RCC 7860 (cell line): ENCODE measurements around the gene IRF5.

Experiments used
- DNase-seq: peaks from one replicate; pipeline ENCODE4 v3.0.0-alpha.2; 2015; ENCODE audit warnings: low spot score
- FAIRE-seq: peaks from 2 replicates; lab custom pipeline; 2012; peaks lifted over from hg19 to GRCh38; lab: Jason Lieb, UNC

Gene IRF5

DNA sequence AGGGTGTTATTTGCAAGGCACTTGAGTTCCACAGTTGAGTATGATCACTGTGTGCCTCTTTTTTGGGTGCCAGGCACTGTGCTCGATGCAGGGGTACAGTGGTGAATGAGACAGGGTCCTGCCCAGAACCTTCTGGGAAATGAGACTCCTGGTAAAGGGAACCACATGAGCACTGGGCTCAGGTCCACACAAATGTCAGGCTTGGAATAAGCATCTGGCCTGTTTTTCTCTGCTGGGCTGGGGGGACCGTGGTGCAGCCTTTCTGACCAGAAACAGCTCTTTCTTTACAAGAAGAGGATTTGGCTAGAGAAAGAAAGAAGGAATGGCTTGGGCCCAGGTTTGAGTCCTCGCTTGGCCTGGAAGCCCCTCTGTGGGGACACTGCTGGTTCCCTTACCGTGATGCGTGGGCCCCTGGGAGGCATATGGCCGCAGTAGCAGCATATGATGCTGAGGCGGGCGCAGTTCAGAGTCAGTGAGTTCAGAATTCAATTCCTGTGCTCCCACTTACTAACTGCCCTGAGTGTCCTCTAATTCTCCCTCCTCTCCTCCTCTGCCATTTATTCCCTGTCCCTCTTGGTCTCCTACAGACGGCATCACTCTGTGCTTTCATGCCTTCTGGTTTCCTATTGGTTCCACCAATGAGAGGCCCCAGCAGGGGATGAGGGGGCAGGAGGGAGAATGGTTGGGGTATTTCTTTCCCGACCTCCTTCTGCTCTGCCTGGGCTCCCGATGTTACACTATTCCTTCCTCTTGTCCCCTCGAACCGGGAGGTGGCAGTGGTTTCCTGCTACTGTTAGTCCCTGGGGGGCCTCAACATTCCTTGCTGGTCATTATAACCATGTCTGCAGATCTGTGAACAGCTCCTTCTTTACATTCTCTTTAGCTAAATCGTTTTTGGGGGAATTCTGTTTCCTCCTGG lies 17.6 kb upstream of the IRF5 start:
- no peak for FAIRE-seq

DNA sequence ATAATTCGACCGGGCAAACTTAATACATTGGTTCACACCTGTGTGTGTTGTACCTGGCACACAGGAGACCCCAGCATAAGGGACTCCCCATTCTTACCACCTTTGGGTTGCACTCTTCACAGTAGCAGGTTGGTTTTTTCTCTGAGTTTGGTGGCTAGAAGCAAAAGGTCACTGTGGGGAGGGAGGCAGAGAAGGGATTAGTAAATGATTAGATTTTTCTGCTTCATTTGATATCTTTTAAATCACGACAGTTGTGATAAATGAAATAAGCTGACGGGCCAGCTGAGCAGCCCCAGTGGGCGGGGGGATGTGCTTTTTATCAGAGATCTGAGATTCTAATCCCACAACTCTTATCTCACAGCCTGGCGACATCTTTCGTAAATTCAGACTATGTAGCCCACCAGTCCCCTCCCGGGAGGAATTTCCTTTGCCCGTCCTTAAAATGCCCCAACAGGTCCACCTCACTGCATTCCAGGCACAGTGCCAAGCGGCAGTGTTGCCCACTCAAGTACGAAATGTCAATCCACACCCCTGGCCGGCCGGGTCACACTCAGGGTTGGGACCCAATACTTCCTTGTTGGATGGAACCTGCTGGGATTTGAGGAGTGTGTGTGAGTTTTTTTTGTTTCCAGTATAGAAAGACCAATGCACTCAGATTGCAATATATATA lies 16.7 kb upstream of the IRF5 start:
- no peak for DNase-seq
- peak; percentile 71 for FAIRE-seq

More for the DNA sequence above, 17.6 kb upstream of the IRF5 start:
- DNase-seq: no peak

DNA sequence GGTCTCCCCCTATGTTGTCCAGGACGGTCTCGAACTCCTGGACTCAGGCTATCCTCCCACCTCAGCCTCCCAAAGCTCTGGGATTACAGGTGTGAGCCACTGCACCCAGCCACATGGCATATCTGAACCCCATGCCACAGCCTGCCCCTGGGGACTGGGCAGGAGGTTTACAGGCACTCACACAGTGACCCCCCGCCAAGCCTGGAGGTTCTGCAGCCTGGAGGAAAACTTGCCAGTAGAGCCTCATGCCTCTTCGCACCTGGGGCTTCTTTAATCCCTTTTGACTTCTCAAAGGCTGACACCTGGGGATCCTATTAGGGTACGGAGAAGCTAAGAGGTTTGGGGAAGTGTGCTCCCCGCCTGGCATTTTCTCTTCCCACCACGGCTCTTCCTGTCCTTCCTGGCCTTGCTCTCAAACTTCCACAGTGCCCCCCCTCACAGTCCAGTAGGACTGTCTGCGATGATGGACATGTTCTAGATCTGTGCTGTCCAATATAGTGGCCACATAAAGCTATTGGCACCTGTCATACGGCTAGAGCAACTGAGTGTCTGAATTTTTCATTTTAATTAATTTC lies 15.8 kb upstream of the IRF5 start:
- FAIRE-seq (no peak), DNase-seq (no peak)

DNA sequence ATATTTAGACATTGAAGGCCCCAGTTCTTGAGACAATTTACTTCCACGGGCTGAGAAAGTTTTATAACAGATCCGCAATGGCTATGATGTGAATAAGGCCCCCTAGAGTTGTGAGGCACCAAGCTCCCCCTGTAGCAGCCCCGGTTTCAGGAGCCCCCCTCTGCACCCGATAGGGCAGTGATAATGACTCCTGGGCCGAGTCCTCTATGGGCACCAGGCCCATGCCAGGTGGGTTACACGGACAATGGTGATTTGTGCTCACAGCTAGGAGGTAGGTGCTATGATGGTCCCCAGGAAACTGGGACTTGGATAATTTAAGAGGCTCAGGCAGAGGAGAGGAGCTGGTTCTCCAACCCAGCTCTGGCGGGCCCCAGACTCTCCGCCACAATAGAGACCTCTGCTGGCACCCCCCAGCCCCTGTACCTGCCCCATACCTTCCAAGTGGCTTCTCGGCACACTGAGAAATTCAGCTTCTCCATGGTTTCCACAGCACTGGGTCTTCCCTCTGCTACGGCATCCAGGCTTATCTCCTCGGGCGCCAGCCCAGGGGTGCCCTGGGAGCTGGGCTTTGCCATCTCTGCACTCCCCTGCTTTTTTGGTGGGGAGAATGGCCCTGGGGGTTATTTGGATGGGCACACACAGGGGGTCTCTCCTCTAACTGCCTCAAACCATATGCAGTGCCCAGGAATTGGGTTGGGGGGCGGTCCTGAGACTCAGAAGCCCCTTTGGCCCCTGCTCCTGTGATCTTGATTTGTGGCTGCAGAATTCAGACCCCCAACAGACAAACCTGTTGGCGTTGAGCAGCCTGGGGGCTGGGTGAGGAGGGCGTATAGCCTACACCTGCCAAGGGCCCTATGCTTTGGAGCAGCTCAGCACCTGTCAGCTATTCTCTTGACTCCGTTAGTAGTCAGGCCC lies 15.0 kb upstream of the IRF5 start:
- DNase-seq: no peak
- no peak for FAIRE-seq

DNA sequence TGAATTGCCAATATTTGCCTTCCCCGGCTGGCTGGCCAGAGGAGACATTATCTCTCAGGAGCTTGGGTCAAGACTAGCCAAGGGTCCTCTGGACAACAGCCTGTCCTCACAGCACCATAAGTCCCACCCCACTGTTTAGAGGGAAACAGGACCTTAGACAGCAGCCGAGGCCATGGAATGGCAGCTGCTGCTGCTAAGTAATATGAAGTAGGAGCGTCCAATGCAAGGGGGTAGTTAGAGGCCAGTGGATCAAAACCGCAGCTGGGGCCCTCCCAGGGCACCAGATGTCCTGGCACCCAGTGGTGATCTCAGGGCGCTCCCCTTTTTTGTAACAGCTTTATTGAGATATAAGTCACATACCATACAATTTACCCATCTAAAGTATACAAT lies 14.3 kb upstream of the IRF5 start:
- FAIRE-seq (no peak), DNase-seq (no peak)

DNA sequence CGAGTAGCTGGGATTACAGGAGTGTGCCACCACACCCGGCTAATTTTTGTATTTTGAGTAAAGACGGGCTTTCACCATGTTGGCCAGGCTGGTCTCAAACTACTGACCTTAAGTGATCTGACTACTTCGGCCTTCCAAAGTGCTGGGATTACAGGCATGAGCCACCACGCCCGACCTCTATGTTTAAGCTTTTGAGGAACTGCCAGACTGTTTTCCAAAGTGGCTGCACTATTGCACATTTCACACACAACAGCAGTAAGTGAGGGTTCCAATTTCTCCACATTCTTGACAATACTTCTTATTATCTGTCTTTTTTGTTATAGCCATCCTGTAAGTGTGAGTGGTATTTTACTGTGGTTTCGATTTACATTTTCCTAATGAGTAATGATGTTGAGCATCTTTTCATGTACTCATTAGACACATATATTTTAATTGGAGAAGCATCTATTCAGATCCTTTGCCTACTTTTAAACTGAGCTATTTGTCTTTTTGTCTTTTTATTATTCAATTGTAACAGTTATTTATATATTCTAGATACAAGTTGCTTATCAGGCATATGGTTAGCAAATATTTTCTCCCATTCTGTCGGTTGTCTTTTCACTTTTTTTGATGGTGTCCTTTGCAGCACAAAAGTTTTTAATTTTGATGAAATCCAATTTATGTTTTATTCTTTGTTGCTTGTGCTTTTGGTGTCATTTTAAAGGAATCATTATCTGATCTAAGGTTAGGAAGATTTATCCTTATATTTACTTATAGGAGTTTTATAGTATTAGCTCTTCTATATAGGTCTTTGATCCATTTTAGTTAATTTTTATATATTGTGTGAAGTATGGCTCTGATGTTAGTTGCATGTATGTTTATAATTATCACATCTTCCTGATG lies 12.8 kb upstream of the IRF5 start:
- no peak for DNase-seq
- FAIRE-seq: no peak

DNA sequence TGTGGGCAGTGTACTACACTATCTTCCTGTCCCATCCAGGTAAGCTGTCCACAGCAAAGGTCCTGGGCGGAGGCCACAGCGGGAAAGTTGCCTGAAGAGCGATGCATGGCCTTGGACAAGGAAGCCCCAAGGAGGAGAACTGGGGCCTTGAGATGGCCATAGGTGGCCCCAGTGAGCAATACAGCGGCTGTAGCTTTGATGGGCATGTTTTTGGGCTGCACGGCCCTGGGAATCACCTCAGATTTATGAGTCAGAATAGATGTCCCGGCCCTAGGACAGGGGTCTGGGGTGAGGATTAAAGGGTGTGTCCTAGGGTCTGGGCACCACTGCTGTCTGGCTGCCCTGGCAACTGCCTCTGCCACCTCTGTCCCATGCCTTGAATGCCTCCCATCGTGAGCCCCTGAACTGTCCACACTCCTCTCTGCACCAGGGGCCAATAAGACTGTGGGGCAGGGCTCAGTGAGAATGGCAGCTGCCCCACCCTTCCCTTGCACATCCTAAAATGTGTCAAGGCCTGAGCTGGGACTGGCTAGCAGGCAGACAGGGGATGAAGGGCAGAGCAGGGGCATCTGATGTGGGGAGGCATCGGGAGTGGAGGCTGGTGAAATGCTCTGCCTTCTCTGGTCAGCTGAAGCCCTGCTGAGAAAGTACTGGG lies 9.4 kb upstream of the IRF5 start:
- FAIRE-seq (no peak), DNase-seq (no peak)

DNA sequence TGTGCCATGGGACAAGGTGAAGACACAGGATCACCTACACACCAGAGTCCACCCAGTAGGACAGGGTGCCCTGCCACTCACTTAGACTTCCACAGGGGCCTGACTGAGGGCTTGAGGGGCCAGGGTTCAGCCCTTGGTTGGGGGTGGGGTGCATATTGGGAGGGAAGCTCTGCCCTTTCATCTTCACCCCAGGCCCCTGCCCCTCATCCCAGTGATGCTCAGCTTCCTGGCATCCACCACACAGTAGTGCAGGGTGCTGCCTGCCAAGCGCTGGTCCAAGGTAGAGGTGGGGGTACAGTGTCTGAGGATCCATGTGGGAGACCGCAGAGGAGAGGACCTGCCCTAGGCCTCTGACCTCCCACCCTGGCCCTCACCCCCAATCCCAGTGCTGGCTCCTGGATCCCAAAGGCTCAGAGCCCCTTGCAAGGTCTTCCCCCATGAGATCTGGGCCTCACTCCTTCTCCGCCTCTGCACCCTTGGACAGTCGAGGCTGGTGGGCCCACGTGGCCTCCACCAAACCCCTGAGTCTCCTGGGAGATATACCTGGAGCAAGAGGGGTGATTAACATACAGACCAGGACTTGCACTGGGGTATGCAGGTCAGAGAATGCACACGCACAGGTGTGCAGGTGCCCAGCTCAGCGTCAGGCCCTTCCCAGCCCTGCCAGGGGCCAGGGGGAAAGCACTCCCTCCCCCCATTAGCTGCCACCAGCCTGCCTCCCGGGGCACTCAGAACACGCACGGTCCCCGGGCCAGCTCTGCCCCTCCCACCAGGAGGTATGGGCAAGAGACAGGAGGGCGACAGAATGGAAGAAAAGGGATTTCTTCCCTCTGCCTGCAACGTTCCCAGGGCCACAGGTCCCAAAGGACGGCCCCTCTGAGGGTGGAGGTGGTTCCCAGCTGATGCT lies 8.6 kb upstream of the IRF5 start:
- no peak for DNase-seq
- no peak for FAIRE-seq

DNA sequence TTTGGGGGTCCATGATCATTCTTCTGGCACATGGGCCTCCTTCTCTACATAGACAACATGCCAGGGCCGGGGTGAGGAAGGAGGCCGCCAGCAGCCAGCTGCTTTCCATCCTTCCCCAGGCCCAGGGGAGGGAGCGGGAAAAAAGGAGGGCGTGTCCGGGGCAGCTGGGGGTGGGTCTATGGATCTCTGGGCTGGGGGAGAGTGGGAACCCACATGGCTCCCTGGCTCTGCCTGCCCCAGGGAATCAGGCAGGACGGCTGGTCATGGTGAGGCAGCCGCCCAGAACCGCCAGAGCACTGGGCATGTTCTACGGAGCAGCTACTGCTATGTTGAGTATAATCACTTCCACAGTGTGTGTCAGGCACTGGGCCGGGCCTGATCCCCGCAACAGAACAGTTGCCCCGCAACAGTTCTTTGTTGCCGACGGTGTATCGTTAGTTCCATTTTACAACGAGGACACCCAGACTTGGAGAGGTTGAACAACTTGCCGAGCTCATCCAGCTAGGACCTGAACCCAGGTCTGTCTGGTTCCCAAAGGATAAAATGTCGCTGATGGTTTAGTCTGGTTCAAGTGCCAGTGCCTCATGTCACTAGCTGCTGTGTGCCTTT lies 6.4 kb upstream of the IRF5 start:
- no peak for FAIRE-seq
- no peak for DNase-seq

DNA sequence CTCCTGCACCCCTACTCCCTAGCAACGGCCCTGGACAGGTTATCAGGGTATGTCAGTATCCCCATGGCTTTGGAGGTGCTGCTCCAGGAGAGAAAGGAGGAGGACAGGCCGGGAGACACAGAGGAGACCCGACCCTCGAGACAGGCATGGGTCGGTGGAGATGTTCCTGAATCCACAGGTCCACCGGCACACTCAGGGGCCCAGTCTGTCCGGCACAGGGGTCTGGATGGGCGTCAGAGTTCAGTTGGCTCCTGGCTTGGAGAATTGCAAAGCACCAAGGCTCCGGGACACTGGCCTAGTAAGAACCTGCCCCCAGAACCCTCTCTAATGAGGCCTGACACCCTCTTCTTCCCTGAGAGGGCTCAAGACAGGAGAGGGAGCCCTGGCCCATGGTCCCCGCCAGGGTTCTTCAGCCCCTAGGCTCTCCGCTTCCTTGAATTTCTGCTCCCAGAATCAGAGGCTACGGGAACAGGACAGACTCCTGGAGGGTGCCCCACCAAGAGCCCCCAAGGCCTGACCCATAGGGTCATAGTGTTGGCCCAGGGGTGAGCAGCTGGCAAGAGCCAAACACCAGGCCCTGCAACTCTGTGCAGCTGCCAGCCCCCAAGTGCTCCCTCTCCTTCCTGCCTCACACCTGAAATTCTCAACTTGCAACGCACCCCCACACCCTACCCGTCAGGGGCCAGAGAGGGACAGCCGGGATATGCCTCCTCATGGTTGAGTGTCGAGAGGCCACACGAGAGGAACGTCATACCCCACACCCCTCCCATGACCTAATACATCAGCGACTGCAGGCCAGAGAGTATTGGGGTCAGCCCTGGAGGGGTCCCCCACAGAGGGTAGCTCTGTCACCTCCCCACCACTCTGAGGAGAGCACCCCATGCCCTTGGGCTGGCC lies 5.5 kb upstream of the IRF5 start:
- DNase-seq: no peak
- no peak for FAIRE-seq

DNA sequence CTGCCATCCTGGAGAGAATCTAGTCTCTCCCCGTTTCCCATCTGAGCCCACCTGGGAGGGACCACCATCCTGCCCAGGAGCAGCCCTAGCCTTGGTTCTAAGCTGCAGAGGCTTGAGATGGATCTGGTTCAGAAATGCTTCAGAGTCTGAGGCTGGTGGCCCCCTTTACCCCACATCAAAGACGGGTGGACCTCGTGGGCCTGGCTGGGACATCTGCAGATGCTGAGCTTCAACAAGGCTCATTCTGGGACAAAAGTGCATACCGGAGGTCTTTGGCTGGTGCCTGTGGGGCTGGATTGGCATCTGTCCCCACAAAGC lies 4.9 kb upstream of the IRF5 start:
- DNase-seq (no peak), FAIRE-seq (no peak)

DNA sequence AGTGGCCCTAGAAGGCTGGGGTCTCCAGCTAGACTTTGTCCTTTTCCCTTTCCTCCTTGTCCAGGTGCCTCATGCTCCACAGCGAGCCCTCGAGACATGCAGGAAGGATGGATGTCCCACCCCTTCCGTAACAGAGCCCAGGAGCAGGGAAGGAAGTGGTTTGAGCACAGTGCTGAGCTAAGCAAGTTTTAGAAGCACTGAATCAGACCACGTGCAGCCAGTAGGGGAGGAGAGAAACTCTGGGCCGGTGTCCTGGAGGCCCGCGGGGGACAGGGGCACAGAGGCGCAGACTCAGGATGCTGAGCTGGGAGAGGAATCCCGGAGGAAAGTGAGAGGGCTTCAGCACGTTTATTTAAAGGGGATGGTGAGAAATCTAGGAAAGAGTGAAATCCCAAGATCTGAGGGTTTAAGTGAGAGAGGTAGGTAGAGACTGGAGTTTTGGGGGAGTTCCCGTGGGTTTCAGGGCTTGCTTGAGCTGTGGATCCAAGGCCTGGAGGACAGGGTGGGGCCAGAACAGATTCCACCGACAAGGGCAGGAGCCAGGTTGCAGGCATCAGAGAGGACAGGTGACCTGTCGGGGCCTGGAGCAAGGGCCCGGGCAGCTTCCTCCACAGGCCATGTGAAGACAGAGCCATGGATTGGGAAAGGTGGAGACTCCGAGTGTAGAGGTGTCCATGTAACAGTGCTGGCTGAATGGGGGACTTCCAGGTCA lies 4.4 kb upstream of the IRF5 start:
- FAIRE-seq (no peak), DNase-seq (no peak)

DNA sequence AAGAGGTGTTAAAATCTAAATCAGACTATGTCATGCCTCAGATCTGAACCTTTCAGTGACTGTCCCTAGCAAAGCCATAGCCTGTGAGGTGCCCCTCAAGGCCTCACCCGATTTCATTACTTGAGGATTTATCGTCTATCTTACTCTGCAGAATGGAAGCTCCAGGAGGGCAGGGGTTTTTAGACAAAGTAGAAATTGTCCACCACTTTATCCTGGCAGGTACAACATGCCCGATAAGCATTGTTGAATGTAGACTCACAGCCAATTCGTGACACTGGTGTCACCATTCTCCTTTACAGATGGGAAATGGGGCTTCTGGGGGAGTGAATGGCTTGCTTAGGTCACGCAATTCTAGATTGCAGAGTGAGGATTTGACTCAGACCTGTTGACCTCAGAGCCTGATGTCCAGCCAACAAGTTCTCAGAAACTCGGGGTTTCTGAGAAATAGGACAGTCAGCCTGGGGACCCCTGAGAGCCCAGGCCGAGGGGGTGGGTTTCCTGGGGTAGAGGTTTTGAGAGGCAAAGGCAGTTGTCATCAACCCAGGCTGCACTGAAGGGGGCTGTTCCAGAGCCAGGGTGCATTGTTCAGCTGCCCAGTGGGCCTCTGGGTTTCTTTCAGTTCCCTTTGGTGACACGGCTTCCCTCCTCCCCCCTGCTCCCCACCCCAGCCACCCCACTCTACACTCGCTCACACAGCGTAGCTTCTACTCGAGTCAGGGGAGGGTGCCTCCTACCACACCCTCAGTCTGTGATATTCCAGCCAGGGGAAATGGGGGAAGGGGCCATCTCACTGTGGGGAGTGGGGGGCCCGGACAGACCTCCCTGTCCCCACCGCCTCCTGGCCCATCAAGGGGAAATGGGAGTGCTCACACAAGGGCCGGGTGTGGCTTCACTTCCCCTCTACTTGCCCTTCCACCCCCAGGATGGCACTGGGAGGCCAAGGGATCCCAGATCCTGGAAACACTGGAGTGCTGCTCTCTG lies 3.1 kb upstream of the IRF5 start:
- no peak for FAIRE-seq

DNA sequence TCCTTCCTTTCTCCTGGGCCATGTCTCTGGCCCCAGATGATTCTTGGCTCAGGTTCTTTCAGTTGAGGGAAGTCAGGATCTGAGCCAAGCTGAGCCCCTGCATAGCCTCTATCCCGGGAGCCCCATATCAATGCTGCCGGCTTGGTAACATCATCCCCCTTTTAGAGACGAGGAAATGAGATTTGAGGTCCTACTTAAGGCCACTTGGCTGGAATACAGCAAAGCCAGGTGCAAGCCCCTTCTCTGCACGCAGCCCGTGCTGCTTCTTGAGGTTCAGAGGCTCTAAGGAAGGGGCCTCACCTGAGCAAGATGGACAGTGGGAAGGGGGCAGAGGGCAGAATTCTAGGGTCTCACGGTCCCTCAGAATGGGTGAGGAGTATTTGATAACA lies 2.4 kb upstream of the IRF5 start:
- DNase-seq (no peak), FAIRE-seq (no peak)

More for the DNA sequence above, 3.1 kb upstream of the IRF5 start:
- DNase-seq: no peak

DNA sequence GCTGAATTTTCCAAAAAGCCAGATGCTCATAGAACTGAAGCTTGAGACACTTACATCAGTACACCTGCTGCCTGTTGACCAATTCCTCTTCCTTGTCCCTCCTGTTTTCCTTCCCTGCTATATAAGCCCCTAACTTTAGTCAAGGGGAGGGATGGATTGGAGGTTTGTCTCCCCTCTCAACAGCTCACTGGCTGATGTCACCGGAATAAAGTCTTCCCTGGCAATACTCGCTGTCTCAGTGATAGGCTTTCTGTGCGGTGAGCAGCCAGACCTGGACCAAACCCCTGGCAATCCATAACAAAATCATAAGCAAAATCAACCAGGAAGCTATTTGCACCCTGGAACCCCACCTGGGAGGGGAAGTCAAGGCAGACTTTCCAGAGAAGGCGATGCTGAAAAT lies 929 bp upstream of the IRF5 start:
- FAIRE-seq (no peak), DNase-seq (no peak)
